GM21619 (cell line): ENCODE results near the gene PDE3B.

Experiments
- ATAC-seq: cut with Tn5 transposase; IDR thresholded peaks from one replicate; pipeline ENCODE4 v1.9.1; 2021; ENCODE audit not compliant: unreplicated experiment

Gene PDE3B

GRCh38 chr11:14908214-14908880, 264.7 kb downstream of the PDE3B start:
- ATAC-seq: no peak

- no peak for ATAC-seq
Observed at GRCh38 chr11:14914536-14914935, 270.9 kb downstream of the PDE3B start.

GRCh38 chr11:14916403-14916802, 272.8 kb downstream of the PDE3B start:
- no peak for ATAC-seq
